Loucy (cell line): ENCODE results near the gene HEG1.

Experiments used
- H2AFZ ChIP-seq: fragments of 200-600 bp; sonication (generic); 2 replicates; pipeline ENCODE4 v1.6.0; 2016; ENCODE audit warnings: antibody characterized with exemption, mild to moderate bottlenecking, low read length, moderate library complexity
- H3F3A ChIP-seq: fragments of 200-600 bp; 2 replicates; pipeline ENCODE4 v1.6.0; 2016; ENCODE audit warnings: antibody characterized with exemption, low read depth, mild to moderate bottlenecking
- H3K27me3 ChIP-seq: fragments of 200-600 bp; sonication (generic); 2 replicates; pipeline ENCODE4 v1.6.1; 2014; ENCODE audit warnings: low read length, mild to moderate bottlenecking; ENCODE audit not compliant: insufficient read depth, poor library complexity, severe bottlenecking
- H3K36me3 ChIP-seq: fragments of 200-600 bp; sonication (generic); 2 replicates; pipeline ENCODE4 v1.6.1; 2016; ENCODE audit warnings: low read length; ENCODE audit not compliant: insufficient read depth
- H3K4me1 ChIP-seq: fragments of 200-600 bp; sonication (generic); 2 replicates; pipeline ENCODE4 v1.5.1; 2014; ENCODE audit warnings: low read length, mild to moderate bottlenecking; ENCODE audit not compliant: insufficient read depth, poor library complexity, severe bottlenecking
- H3K4me2 ChIP-seq: fragments of 200-600 bp; sonication (generic); 2 replicates; pipeline ENCODE4 v1.6.0; 2014; ENCODE audit warnings: antibody characterized with exemption, low read length, low read depth, mild to moderate bottlenecking; ENCODE audit not compliant: poor library complexity, severe bottlenecking
- H3K4me3 ChIP-seq: fragments of 200-600 bp; sonication (generic); 2 replicates; pipeline ENCODE4 v1.5.1; 2014; ENCODE audit warnings: low read length, mild to moderate bottlenecking, mixed read lengths; ENCODE audit not compliant: poor library complexity, severe bottlenecking
- H3K79me2 ChIP-seq: fragments of 200-600 bp; sonication (generic); 2 replicates; pipeline ENCODE4 v1.6.1; 2014; ENCODE audit warnings: low read length; ENCODE audit not compliant: insufficient read depth
- H3K9ac ChIP-seq: fragments of 200-600 bp; sonication (generic); 2 replicates; pipeline ENCODE4 v1.6.0; 2014; ENCODE audit warnings: mild to moderate bottlenecking, low read depth, low read length, moderate library complexity; ENCODE audit not compliant: poor library complexity, severe bottlenecking
- H3K9me2 ChIP-seq: fragments of 200-600 bp; sonication (generic); replicated peaks from 2 replicates; pipeline ENCODE4 v1.6.1; 2016; ENCODE audit warnings: low read depth, low read length, mixed read lengths
- H3K9me3 ChIP-seq: fragments of 200-600 bp; sonication (generic); 2 replicates; pipeline ENCODE4 v1.6.1; 2014; ENCODE audit warnings: mild to moderate bottlenecking, antibody characterized with exemption, low read length, low read depth; ENCODE audit not compliant: insufficient read depth
- H4K20me1 ChIP-seq: fragments of 200-600 bp; sonication (generic); 2 replicates; pipeline ENCODE4 v1.6.0; 2014; ENCODE audit warnings: antibody characterized with exemption, low read length, mild to moderate bottlenecking; ENCODE audit not compliant: insufficient read depth, poor library complexity, severe bottlenecking
- EZH2phosphoT487 ChIP-seq: fragments of 200-600 bp; IDR thresholded peaks from 2 replicates; pipeline ENCODE4 v1.6.1; 2018; ENCODE audit warnings: antibody characterized with exemption, mild to moderate bottlenecking, moderate library complexity, borderline replicate concordance
- TF ChIP-seq, protein P1 (sequence below): fragments of 200-600 bp; sonication (generic); conservative IDR thresholded peaks from 2 replicates; pipeline ENCODE4 v1.5.1; 2014; ENCODE audit warnings: mild to moderate bottlenecking, antibody characterized with exemption, low read length

Gene HEG1

DNA sequence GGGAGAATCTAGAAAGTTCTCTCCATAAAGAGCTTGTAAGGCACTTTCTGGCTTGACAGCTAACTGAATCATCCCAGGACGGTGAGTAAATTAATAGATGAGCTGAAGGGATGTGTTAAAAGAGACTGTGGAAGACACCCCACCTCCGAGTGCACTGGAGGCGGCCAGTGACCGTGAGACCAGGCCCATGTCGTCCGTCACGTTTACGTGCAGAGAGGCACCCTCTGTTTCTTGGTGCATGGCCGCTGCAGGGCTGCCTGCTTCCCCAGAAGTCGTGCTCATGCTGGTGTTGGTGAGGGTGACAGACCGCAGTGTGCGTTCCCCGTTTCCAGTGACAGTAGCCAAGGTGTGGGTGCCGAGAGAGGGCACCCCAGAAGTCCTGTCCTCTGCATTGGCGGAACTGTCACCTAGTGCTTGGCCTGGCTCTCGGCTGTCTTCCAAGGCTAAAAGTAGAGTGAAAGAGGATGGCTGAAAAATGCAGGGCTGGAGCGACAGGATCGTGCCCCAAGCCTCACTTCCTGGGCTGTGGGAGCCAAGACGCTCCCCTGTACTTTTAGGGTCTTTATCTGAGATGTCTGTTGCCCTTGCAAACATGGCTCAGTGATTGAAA lies 41.1 kb downstream of the HEG1 start:
- Histone ChIP-seq H3K79me2 (no peaks in the 10 kb centered on the region), H3K9me2 (no peaks in the 10 kb centered on the region), H3K9ac (no peak overlapping the region), H4K20me1 (no peaks in the 10 kb centered on the region), H3K9me3 (no peaks in the 10 kb centered on the region), H3K36me3 (peaks cover 66% of the 10 kb centered on the region; the same call in 1 of the 2 replicates), H3K27me3 (no peaks in the 10 kb centered on the region), H3K4me3 (no peak overlapping the region), H3K4me1 (peaks cover 13% of the 10 kb centered on the region), H3F3A (no peaks in the 10 kb centered on the region), H3K4me2 (no peak overlapping the region), H2AFZ (no peak overlapping the region)
- TF ChIP-seq, protein P1, sequence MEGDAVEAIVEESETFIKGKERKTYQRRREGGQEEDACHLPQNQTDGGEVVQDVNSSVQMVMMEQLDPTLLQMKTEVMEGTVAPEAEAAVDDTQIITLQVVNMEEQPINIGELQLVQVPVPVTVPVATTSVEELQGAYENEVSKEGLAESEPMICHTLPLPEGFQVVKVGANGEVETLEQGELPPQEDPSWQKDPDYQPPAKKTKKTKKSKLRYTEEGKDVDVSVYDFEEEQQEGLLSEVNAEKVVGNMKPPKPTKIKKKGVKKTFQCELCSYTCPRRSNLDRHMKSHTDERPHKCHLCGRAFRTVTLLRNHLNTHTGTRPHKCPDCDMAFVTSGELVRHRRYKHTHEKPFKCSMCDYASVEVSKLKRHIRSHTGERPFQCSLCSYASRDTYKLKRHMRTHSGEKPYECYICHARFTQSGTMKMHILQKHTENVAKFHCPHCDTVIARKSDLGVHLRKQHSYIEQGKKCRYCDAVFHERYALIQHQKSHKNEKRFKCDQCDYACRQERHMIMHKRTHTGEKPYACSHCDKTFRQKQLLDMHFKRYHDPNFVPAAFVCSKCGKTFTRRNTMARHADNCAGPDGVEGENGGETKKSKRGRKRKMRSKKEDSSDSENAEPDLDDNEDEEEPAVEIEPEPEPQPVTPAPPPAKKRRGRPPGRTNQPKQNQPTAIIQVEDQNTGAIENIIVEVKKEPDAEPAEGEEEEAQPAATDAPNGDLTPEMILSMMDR = no peak
- no peak for TF ChIP-seq EZH2phosphoT487

DNA sequence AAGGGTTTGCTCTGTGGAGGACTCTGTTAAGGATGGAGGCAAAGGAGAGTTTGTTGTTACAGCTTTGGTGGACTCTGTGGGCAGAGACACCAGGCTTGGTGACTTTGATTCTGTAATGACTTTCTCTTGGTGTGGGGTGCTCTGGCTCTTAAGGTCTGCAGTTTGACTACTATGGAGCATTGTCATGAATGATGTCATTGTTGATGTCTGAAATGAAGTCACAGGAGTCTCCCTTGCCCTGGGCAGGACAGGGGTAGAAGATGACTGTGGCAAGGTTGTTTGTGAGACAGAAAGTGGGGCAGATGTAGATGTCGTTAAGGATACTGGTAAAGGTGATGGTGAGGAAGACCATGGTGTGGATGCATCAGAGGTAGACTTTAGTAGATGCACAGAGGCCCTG lies 42.7 kb downstream of the HEG1 start:
- H3K9me2 ChIP-seq = no peaks in the 10 kb centered on the region
- no peak overlapping the region for H3K9ac ChIP-seq
- no peaks in the 10 kb centered on the region for H4K20me1 ChIP-seq
- H3K9me3 ChIP-seq = no peaks in the 10 kb centered on the region
- H3K27me3 ChIP-seq = no peaks in the 10 kb centered on the region
- no peak overlapping the region for H3K4me3 ChIP-seq
- no peak overlapping the region for H3K4me2 ChIP-seq
- no peaks in the 10 kb centered on the region for H3K79me2 ChIP-seq
- H3K4me1 ChIP-seq = peaks cover 13% of the 10 kb centered on the region
- peaks cover 57% of the 10 kb centered on the region; the same call in 1 of the 2 replicates for H3K36me3 ChIP-seq
- no peak overlapping the region for H2AFZ ChIP-seq
- TF ChIP-seq, protein P1 = no peak
- TF ChIP-seq EZH2phosphoT487 = no peak
- no peaks in the 10 kb centered on the region for H3F3A ChIP-seq

- Histone ChIP-seq H3K4me1 (peaks cover 13% of the 10 kb centered on the region), H4K20me1 (no peaks in the 10 kb centered on the region), H3K9me3 (no peaks in the 10 kb centered on the region), H3K4me3 (no peak overlapping the region), H3K79me2 (no peaks in the 10 kb centered on the region), H3F3A (no peaks in the 10 kb centered on the region), H3K36me3 (peaks cover 56% of the 10 kb centered on the region; the same call in 1 of the 2 replicates), H3K27me3 (no peaks in the 10 kb centered on the region), H2AFZ (no peak overlapping the region), H3K9ac (no peak overlapping the region), H3K9me2 (no peaks in the 10 kb centered on the region), H3K4me2 (no peak overlapping the region)
- TF ChIP-seq EZH2phosphoT487 = no peak
- TF ChIP-seq, protein P1 = no peak
Measured at GRCh38 chr3:125011941-125012340, 43.9 kb downstream of the HEG1 start.
